GM18867 (cell line): Measurements from ENCODE around the gene YAP1.

Source experiments
- ATAC-seq: cut with Tn5 transposase; IDR thresholded peaks from one replicate; pipeline ENCODE4 v1.9.1; 2021; ENCODE audit warnings: mild to moderate bottlenecking, moderate library complexity; ENCODE audit not compliant: unreplicated experiment

The YAP1 gene

DNA sequence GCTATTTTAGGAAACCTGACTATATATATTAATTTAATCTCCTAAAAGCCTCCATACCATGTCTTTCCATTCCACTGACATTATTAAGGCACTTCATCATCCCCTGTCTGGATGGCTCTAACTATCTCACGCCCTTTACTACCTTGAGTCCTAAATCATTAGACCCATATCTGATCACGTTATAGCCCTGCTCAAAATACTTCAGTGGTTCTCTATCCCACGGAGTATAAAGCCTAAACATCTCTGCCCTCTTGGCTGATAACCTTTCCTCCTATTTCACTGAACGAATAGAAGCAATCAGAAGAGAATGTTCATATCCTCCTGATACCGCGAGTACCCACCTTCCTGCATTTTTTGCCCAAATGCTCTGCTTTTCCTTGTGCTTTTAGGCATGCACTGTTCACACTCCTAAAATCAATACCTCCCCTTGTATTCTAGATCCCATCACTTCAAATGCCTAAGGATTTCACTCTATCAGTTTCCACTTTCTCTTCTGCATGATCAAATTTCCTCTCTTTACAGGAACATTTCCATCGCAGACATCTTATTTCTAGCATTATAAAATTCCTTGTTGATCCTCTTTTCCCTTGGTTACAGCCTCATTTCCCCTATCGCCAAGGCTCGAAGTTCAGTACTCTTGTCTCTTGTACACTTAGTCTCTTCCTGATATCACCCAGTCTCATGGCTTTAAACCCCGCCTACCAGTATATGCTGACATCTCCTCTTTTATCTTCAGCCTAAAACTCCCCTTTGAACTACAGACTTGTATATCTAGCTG lies 162.0 kb downstream of the YAP1 start:
- ATAC-seq = no peak

DNA sequence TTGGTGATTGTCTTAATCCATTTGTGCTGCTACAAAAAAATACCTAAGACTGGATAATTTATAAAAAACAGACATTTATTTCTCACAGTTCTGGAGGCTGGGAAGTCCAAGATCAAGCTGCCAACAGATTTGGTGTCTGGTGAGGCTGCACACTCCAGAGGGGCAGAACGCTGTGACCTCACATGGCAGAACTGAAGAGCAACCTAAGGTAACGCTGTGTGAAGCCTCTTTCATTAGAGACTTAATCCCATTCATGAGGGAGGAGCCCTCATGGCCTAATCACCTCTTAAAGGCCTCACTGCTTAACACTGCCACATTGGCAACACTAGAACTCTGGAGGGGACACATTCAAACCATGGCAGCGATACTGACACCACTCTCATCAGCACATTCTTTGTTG lies 164.4 kb downstream of the YAP1 start:
- no peak for ATAC-seq

DNA sequence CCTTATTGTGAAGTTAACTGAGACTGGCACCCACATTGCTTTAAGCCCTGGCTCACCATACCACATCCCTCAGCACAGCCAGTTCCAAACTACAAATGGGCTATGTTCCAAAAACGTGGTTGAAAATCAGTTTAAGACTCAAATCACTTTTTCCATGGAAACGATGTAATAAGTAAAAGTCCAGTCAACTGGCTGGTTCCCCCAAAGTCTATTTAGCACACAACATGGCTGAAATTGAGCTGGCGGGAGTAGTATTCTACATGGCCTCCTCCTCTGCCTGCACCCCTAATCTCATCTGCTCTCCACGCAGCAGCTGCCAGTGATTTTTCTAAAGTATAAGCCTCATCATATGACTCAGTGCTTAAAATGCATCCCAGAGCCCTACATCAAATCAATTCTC lies 166.1 kb downstream of the YAP1 start:
- ATAC-seq = no peak

DNA sequence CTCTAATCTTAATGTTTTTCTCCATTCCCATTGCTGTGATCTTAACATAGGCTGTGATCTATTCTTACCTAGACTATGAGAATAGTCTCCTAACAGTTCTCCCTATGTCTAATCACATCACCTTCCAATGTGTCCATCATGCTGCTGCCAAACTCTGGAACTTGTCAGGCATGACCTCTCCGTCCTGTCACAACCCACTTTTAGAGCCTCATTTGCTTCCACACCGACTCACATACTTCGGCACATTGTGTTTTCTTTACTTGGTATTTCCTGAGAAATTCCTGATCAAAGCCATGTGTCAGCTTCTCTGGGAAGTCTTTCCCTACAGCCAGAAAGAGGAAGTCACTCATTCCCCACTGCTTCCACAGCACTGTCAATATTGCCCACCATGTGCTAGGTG lies 166.5 kb downstream of the YAP1 start:
- ATAC-seq = no peak

DNA sequence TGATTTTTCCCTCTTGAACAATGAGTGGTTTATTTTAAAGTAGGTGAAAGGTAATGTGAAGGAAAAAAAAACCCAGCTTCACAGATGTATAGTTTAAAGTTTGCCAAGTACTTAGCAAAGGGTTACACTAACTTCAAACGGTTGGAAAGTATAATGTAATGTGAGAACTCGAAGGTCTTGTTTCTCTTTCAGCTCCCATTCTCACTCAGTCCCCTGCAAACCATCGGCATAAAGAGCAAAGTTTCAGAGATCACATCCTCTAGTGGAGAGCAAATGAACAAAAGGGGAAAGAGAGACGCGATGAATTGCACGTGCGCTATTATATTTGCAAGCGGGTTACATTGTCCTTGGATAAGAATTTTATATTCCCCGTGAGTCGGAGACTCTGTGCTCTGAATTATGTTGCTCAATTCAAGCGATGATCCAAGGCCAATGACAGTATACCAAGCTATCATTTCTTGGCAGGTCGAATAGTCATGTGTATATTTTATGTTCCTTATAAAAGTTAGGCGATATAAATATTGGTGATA lies 169.5 kb downstream of the YAP1 start:
- peak; percentile 100 for ATAC-seq

DNA sequence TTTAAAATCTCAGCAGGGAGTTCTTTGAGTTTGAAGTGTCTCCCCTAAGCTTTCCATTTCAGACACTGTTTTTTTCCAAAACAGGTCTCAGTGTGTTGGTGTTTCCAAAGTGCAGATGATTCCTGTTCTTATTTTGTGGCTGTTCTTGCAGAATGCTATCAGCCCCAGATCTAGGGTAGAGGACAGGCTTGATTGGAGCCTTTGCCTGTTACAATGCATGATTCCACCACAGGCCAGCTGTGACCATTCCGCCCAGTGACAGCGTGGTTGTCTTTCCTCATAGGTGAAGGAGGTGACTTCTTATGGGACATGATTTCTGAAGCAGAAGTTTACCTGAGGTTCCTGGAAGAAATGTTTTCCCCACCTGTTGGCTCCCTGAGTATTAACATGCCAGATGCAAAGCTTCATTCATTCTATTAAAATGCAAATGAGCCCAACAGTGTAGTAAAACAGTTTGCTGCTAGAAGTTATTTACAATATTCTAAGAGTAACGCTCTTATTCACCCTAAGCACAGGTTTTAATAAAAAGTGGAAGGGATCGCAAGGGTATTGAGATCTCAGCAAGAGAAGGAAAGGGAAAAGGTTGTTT lies 170.1 kb downstream of the YAP1 start:
- no peak for ATAC-seq
